Body of pancreas (tissue), 4 donors: ENCODE results near the gene ADAMTS5. TPM values are rescaled to one million over a fixed set of nuclear protein-coding genes. Genes with fewer than 3 reads are reported as not detected.

Experiments
- ATAC-seq: fragments of 150-250 bp; one replicate; pipeline ENCODE4 v1.9.1; 2016
- DNase-seq, 4 donors: peaks; one replicate each; pipeline ENCODE4 v3.0.0-alpha.2; 2019
- H3K27ac ChIP-seq, 4 donors: fragments of 200-600 bp; sonication (generic); 1 replicate in 3 of 4; 2 replicates in 1 of 4; pipeline versions ENCODE4 v1.5.1 to v1.6.1; 2016 to 2019; ENCODE audit warnings: mild to moderate bottlenecking in 1 of 4, mixed read lengths in 1 of 4, moderate library complexity in 1 of 4
- H3K27me3 ChIP-seq, 2 donors: fragments of 200-600 bp; sonication (generic); one replicate each; pipeline ENCODE4 v1.6.0; 2016; ENCODE audit warnings: mild to moderate bottlenecking in 1 of 2
- H3K36me3 ChIP-seq, 2 donors: fragments of 200-600 bp; sonication (generic); replicated peaks in 1 of 2; 2 replicates each; pipeline ENCODE4 v1.5.1; 2016; ENCODE audit warnings: low read depth in 2 of 2; ENCODE audit not compliant: insufficient read depth in 1 of 2
- H3K4me1 ChIP-seq: fragments of 200-600 bp; sonication (generic); one replicate; pipeline ENCODE4 v1.6.0; 2016
- H3K4me3 ChIP-seq, 2 donors: fragments of 200-600 bp; sonication (generic); 1 replicate in 1 of 2; 2 replicates in 1 of 2; pipeline ENCODE4 v1.5.1; 2016 to 2019
- H3K9me3 ChIP-seq, 3 donors: fragments of 200-600 bp; sonication (generic); 1 replicate in 2 of 3; 2 replicates in 1 of 3; pipeline ENCODE4 v1.5.1; 2016
- CTCF ChIP-seq, 7 experiments: fragments of 450-650 bp in 4 of 7; fragments of 200-600 bp in 3 of 7; sonication (generic) in 3 of 7; IDR thresholded peaks; one replicate each; pipeline ENCODE4 v1.5.1; 2016 to 2019; ENCODE audit warnings: antibody characterized with exemption in 7 of 7
- POLR2A ChIP-seq, 3 donors: fragments of 450-650 bp; IDR thresholded peaks; one replicate each; pipeline ENCODE4 v1.6.1; 2016; ENCODE audit warnings: antibody characterized with exemption in 3 of 3, mild to moderate bottlenecking in 2 of 3
- WGBS, 2 donors: methylation state at CpG; one replicate each; pipeline ENCODE4 v1.1.5; 2017; 5-methylcytosine and 5-hydroxymethylcytosine counted together
- intact Hi-C: fragments of 100-400 bp; cut with DNase I; formaldehyde crosslinking; loops from one replicate; pipeline ENCODE4 v1.15.1; 2023
- total RNA-seq, 2 donors: library from RNA; depleted of rRNA; stranded (reverse); fragments of >200 nt; gene quantifications; one replicate each; pipeline ENCODE4 v1.1.0, GENCODE V29; 2016

Gene ADAMTS5
- total RNA-seq, 2 donors from 2014 or later, result 3.4 to 3.6 TPM

- Histone ChIP-seq H3K27me3 (peaks cover 2 to 9% of the 10 kb centered on the region in 2 donors), H3K27ac (no peak overlapping the region), H3K4me1 (peaks cover 15% of the 10 kb centered on the region), H3K4me3 (no peak overlapping the region), H3K9me3 (no peaks in the 10 kb centered on the region), H3K36me3 (no peaks in the 10 kb centered on the region)
- DNase-seq (peak in 2 of 4 donors; percentile 13 to 40), ATAC-seq (no peak)
- TF ChIP-seq CTCF (IDR thresholded peaks at IDR 0.05), result peak in 3 of 7 experiments; percentile 12 to 30 (median 14)
- no peak for TF ChIP-seq POLR2A (IDR thresholded peaks at IDR 0.05)
- WGBS, 2 donors, result 37 to 40% methylated on average over 4 of the region's 4 CpGs
- intact Hi-C loops, result no loop called here
Measured at GRCh38 chr21:26961698-26962097, 5.2 kb downstream of the ADAMTS5 start.

- ATAC-seq (no peak), DNase-seq (no peak)
- H3K4me1 ChIP-seq, result no peaks in the 10 kb centered on the region
- no peak overlapping the region for H3K4me3 ChIP-seq
- H3K27ac ChIP-seq, result no peak overlapping the region
- H3K36me3 ChIP-seq, result no peaks in the 10 kb centered on the region
- H3K9me3 ChIP-seq, result no peaks in the 10 kb centered on the region
- 66 to 68% methylated on average over 2 of the region's 2 CpGs for WGBS, 2 donors
- intact Hi-C loops, result no loop called here
- TF ChIP-seq CTCF (IDR thresholded peaks at IDR 0.05) (no peak), POLR2A (IDR thresholded peaks at IDR 0.05) (no peak)
- H3K27me3 ChIP-seq, result no peaks in the 10 kb centered on the region
Measured at GRCh38 chr21:26958788-26959187, 8.1 kb downstream of the ADAMTS5 start.

- DNase-seq (no peak), ATAC-seq (no peak)
- Histone ChIP-seq H3K4me3 (no peak overlapping the region), H3K27me3 (no peaks in the 10 kb centered on the region), H3K36me3 (no peaks in the 10 kb centered on the region), H3K27ac (no peak overlapping the region), H3K9me3 (no peaks in the 10 kb centered on the region), H3K4me1 (no peaks in the 10 kb centered on the region)
- WGBS, 2 donors, result 70 to 75% methylated on average over 3 of the region's 3 CpGs
- no peak for TF ChIP-seq POLR2A (IDR thresholded peaks at IDR 0.05)
- no peak for TF ChIP-seq CTCF (IDR thresholded peaks at IDR 0.05)
- intact Hi-C loops, result no loop called here
Measured at GRCh38 chr21:26956813-26957212, 10.1 kb downstream of the ADAMTS5 start.

GRCh38 chr21:26956216-26956615 is 10.7 kb downstream of the ADAMTS5 start:
- no peaks in the 10 kb centered on the region for H3K27me3 ChIP-seq
- H3K4me1 ChIP-seq, result no peaks in the 10 kb centered on the region
- intact Hi-C loops, result no loop called here
- TF ChIP-seq CTCF (IDR thresholded peaks at IDR 0.05) (no peak), POLR2A (IDR thresholded peaks at IDR 0.05) (no peak)
- DNase-seq, result no peak
- no peak for ATAC-seq
- H3K9me3 ChIP-seq, result no peaks in the 10 kb centered on the region
- H3K27ac ChIP-seq, result no peak overlapping the region
- no peak overlapping the region for H3K4me3 ChIP-seq
- no peaks in the 10 kb centered on the region for H3K36me3 ChIP-seq

GRCh38 chr21:26954662-26955121 is 12.2 kb downstream of the ADAMTS5 start:
- H3K9me3 ChIP-seq, result no peaks in the 10 kb centered on the region
- TF ChIP-seq POLR2A (IDR thresholded peaks at IDR 0.05) (no peak), CTCF (IDR thresholded peaks at IDR 0.05) (no peak)
- H3K4me1 ChIP-seq, result no peaks in the 10 kb centered on the region
- H3K27me3 ChIP-seq, result no peaks in the 10 kb centered on the region
- H3K27ac ChIP-seq, result no peak overlapping the region
- H3K4me3 ChIP-seq, result no peak overlapping the region
- intact Hi-C loops, result no loop called here
- DNase-seq, result no peak
- 53 to 61% methylated on average over 9 of the region's 9 CpGs for WGBS, 2 donors
- no peak for ATAC-seq
- H3K36me3 ChIP-seq, result no peaks in the 10 kb centered on the region
